Neural cell (in vitro differentiated cells): Measurements from ENCODE around the gene PSMD11.

Experiments used
- POLR2AphosphoS5 ChIP-seq: IDR thresholded peaks from 2 replicates; pipeline ENCODE4 v1.6.1; 2012
- TF ChIP-seq, protein P1 (sequence below): fragments of 450-650 bp; IDR thresholded peaks from 2 replicates; pipeline ENCODE4 v1.5.1; 2014; ENCODE audit warnings: antibody characterized with exemption, mild to moderate bottlenecking, moderate library complexity; ENCODE audit not compliant: poor library complexity, severe bottlenecking

DNA sequence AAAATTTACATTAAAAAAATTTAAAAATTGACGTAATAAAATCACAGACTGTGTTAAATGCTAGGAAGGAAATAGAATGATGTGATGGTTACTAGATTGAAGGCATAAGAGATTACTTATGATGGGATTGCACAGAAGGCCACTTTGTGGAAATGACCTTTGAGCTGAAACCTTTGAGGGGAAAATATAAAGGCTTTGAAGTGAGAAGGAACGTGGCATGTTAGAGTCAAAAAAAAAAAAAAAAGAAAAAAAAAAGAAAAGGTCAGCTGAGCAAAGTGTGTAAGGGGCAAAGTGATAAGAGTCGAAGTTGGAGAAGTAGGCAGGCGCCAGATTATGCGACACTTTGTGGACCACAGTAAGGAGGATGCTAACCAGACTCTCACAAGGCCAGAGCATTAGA, 3.6 kb upstream of the PSMD11 start:
- TF ChIP-seq, protein P1, sequence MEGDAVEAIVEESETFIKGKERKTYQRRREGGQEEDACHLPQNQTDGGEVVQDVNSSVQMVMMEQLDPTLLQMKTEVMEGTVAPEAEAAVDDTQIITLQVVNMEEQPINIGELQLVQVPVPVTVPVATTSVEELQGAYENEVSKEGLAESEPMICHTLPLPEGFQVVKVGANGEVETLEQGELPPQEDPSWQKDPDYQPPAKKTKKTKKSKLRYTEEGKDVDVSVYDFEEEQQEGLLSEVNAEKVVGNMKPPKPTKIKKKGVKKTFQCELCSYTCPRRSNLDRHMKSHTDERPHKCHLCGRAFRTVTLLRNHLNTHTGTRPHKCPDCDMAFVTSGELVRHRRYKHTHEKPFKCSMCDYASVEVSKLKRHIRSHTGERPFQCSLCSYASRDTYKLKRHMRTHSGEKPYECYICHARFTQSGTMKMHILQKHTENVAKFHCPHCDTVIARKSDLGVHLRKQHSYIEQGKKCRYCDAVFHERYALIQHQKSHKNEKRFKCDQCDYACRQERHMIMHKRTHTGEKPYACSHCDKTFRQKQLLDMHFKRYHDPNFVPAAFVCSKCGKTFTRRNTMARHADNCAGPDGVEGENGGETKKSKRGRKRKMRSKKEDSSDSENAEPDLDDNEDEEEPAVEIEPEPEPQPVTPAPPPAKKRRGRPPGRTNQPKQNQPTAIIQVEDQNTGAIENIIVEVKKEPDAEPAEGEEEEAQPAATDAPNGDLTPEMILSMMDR = no peak
- TF ChIP-seq POLR2AphosphoS5 = no peak
